A673 (cell line): ENCODE results near the gene SDS.

ENCODE experiments used
- EZH2 ChIP-seq: fragments of 200-600 bp; sonication (generic); IDR thresholded peaks from 2 replicates; pipeline ENCODE4 v1.6.1; 2017; ENCODE audit warnings: borderline replicate concordance, low read depth, mild to moderate bottlenecking, mixed read lengths, antibody characterized with exemption, low read length; ENCODE audit not compliant: poor library complexity, severe bottlenecking
- TF ChIP-seq, protein P1 (sequence below): fragments of 300-800, 200-600 bp; sonication (generic); conservative IDR thresholded peaks from 2 replicates; pipeline ENCODE4 v1.5.1; 2017; ENCODE audit warnings: low read depth, mild to moderate bottlenecking, antibody characterized with exemption, low read length, moderate library complexity, mixed read lengths

DNA sequence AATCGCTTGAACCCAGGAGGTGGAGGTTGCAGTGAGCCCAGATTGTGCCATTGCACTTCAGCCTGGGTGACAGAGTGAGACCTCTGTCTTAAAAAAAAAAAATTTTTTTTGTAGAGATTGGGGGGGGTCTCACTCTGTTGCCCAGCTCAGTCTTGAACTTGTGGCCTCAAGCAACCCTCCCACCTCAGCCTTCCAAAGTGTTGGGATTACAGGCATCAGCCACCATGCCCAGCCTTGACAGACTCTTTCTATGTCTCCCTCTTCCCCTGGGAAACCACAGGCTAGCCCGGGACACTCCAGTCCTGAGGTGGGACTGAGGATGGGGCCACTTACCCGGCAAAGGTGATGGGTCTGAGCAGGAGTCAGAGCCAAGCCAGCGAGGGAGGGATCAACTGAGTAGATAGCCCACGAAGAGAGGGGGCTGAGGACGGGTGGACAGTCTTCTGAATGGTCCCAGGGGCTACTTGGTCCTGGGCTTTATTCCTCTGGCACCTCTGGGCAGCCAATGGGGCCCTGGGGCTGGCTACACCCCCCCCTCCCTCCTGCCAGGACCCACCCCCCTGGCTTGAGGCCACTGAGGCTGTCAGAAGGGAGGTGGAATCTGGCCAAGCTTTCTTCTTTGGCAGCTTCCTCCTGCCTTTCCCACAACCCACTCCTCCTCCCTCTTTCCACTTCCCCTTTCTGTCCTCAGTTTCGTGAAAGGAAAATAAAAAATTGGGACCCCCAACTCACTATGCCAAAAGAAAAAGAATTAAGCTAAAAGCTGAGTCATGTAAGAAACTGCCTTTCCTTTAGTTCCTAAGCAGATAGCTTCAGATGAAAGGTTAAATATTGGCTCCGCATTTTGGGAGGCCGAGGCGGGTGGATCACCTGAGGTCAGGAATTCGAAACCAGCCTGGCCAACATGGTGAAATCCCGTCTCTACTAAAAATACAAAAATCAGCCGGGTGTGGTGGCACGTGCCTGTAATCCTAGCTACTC is at the start of gene SDS:
- TF ChIP-seq, protein P1, sequence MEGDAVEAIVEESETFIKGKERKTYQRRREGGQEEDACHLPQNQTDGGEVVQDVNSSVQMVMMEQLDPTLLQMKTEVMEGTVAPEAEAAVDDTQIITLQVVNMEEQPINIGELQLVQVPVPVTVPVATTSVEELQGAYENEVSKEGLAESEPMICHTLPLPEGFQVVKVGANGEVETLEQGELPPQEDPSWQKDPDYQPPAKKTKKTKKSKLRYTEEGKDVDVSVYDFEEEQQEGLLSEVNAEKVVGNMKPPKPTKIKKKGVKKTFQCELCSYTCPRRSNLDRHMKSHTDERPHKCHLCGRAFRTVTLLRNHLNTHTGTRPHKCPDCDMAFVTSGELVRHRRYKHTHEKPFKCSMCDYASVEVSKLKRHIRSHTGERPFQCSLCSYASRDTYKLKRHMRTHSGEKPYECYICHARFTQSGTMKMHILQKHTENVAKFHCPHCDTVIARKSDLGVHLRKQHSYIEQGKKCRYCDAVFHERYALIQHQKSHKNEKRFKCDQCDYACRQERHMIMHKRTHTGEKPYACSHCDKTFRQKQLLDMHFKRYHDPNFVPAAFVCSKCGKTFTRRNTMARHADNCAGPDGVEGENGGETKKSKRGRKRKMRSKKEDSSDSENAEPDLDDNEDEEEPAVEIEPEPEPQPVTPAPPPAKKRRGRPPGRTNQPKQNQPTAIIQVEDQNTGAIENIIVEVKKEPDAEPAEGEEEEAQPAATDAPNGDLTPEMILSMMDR = no peak
- no peak for TF ChIP-seq EZH2
